IMR-90 (cell line): ENCODE measurements around the gene ZNF287. TPM values are rescaled to one million over a fixed set of nuclear protein-coding genes. Genes with fewer than 3 reads are reported as not detected.

Source experiments
- ATAC-seq: fragments of 200-7000 bp; cut with Tn5 transposase; 2 replicates; pipeline ENCODE4 v1.9.1; 2020; ENCODE audit warnings: low read depth, mild to moderate bottlenecking, moderate library complexity
- BruUV-seq: library from RNA; stranded (reverse); fragments of 400-500 nt; replicated peaks from 2 replicates; lab custom pipeline; 2021; lab: Mats Ljungman, UMichigan
- CTCF ChIA-PET: fragments of 300-600 bp; formaldehyde crosslinking; extraction: SDS; loops from one replicate; lab custom pipeline; 2021; ENCODE audit warnings: antibody characterized with exemption; lab: Yijun Ruan, JAX
- POLR2A ChIA-PET: fragments of 300-600 bp; sonication (Branson Sonifier 250); formaldehyde crosslinking; loops from one replicate; lab custom pipeline; 2022; ENCODE audit warnings: antibody characterized with exemption; ENCODE audit not compliant: unreplicated experiment; lab: Charles Lee
- DNase-seq: peaks from one replicate; pipeline ENCODE4 v3.0.0; 2013
- H2AFZ ChIP-seq: replicated peaks from 2 replicates; pipeline ENCODE3; 2013; ENCODE audit warnings: low read length, mild to moderate bottlenecking; ENCODE audit not compliant: poor library complexity
- H2AK5ac ChIP-seq: 2 replicates; pipeline ENCODE4 v1.6.1; 2013; ENCODE audit warnings: low read depth, low read length, inconsistent platforms
- H2AK9ac ChIP-seq: replicated peaks from 2 replicates; pipeline ENCODE3; 2013; ENCODE audit warnings: mild to moderate bottlenecking, low read depth, low read length, moderate library complexity; ENCODE audit not compliant: poor library complexity
- H2BK120ac ChIP-seq: 2 replicates; pipeline ENCODE4 v1.6.1; 2013; ENCODE audit warnings: low read depth, low read length, inconsistent platforms
- H2BK15ac ChIP-seq: 3 replicates; pipeline ENCODE4 v1.6.1; 2013; ENCODE audit warnings: low read depth, low read length, inconsistent platforms
- H2BK20ac ChIP-seq: 2 replicates; pipeline ENCODE4 v1.6.1; 2013; ENCODE audit warnings: low read depth, mild to moderate bottlenecking, inconsistent platforms, low read length, moderate library complexity
- H2BK5ac ChIP-seq: 2 replicates; pipeline ENCODE4 v1.6.1; 2013; ENCODE audit warnings: mild to moderate bottlenecking, low read depth, low read length, inconsistent platforms; ENCODE audit not compliant: poor library complexity, severe bottlenecking
- H3K14ac ChIP-seq: replicated peaks from 2 replicates; pipeline ENCODE4 v1.6.1; 2013; ENCODE audit warnings: low read depth, low read length, inconsistent platforms
- H3K18ac ChIP-seq: 2 replicates; pipeline ENCODE4 v1.6.1; 2013; ENCODE audit warnings: low read depth, low read length, control low read depth
- H3K23ac ChIP-seq: 2 replicates; pipeline ENCODE4 v1.6.1; 2013; ENCODE audit warnings: low read depth, low read length, inconsistent platforms
- H3K27ac ChIP-seq: 2 replicates; pipeline ENCODE4 v1.5.1; 2013; ENCODE audit warnings: mild to moderate bottlenecking, control low read depth, low read length; ENCODE audit not compliant: insufficient read depth
- H3K27me3 ChIP-seq: 2 replicates; pipeline ENCODE4 v1.6.1; 2013; ENCODE audit warnings: low read length; ENCODE audit not compliant: control insufficient read depth, insufficient read depth
- H3K36me3 ChIP-seq: 2 replicates; pipeline ENCODE4 v1.6.1; 2013; ENCODE audit warnings: low read length, mixed read lengths; ENCODE audit not compliant: control insufficient read depth, insufficient read depth
- H3K4ac ChIP-seq: 2 replicates; pipeline ENCODE4 v1.6.1; 2013; ENCODE audit warnings: low read depth, low read length, inconsistent platforms
- H3K4me1 ChIP-seq: 2 replicates; pipeline ENCODE4 v1.6.1; 2013; ENCODE audit warnings: low read length, mixed read lengths; ENCODE audit not compliant: control insufficient read depth, insufficient read depth
- H3K4me2 ChIP-seq: 2 replicates; pipeline ENCODE4 v1.6.1; 2013; ENCODE audit warnings: low read depth, mild to moderate bottlenecking, control low read depth, low read length, moderate library complexity
- H3K4me3 ChIP-seq: 2 replicates; pipeline ENCODE4 v1.5.1; 2013; ENCODE audit warnings: low read depth, mild to moderate bottlenecking, control low read depth, low read length, moderate library complexity; ENCODE audit not compliant: insufficient read depth
- H3K56ac ChIP-seq: 2 replicates; pipeline ENCODE4 v1.6.1; 2013; ENCODE audit warnings: low read length, inconsistent platforms; ENCODE audit not compliant: insufficient read depth; ENCODE audit errors: extremely low read depth
- H3K79me1 ChIP-seq, 2 experiments: 2 replicates each; pipeline ENCODE4 v1.6.1; 2013; ENCODE audit warnings: low read length in 2 of 2, inconsistent platforms in 1 of 2, low read depth in 1 of 2
- H3K9ac ChIP-seq: 2 replicates; pipeline ENCODE4 v1.6.1; 2013; ENCODE audit warnings: low read depth, low read length, control low read depth
- H3K9me1 ChIP-seq: 2 replicates; pipeline ENCODE4 v1.6.1; 2013; ENCODE audit warnings: low read length, inconsistent platforms; ENCODE audit not compliant: insufficient read depth
- H3K9me3 ChIP-seq: 2 replicates; pipeline ENCODE4 v1.6.1; 2013; ENCODE audit warnings: low read length; ENCODE audit not compliant: control insufficient read depth, insufficient read depth
- H4K20me1 ChIP-seq: 2 replicates; pipeline ENCODE4 v1.6.1; 2013; ENCODE audit warnings: low read length, inconsistent platforms; ENCODE audit not compliant: insufficient read depth
- H4K5ac ChIP-seq: 2 replicates; pipeline ENCODE4 v1.6.1; 2013; ENCODE audit warnings: mild to moderate bottlenecking, low read depth, low read length, control low read depth
- H4K8ac ChIP-seq, 2 experiments: 2 replicates each; pipeline ENCODE4 v1.6.1; 2013; ENCODE audit warnings: low read depth in 2 of 2, low read length in 2 of 2, control low read depth in 1 of 2, inconsistent platforms in 1 of 2
- H4K91ac ChIP-seq: 2 replicates; pipeline ENCODE4 v1.6.1; 2013; ENCODE audit warnings: low read depth, low read length, inconsistent platforms; ENCODE audit not compliant: insufficient read depth
- BHLHE40 ChIP-seq: fragments of 150-350 bp; IDR thresholded peaks from 2 replicates; pipeline ENCODE4 v1.6.1; 2016; ENCODE audit warnings: mild to moderate bottlenecking, low read depth, low read length
- CEBPB ChIP-seq: IDR thresholded peaks from 2 replicates; pipeline ENCODE4 v1.6.1; 2012; ENCODE audit warnings: low read depth, low read length, improper control_type of control experiment
- ELK1 ChIP-seq: fragments of 150-350 bp; IDR thresholded peaks from 2 replicates; pipeline ENCODE4 v1.6.1; 2016; ENCODE audit warnings: low read depth, mild to moderate bottlenecking, low read length, moderate library complexity, borderline replicate concordance
- FOS ChIP-seq: fragments of 150-350 bp; IDR thresholded peaks from 2 replicates; pipeline ENCODE4 v1.6.1; 2016; ENCODE audit warnings: low read depth, low read length
- MAFK ChIP-seq: IDR thresholded peaks from 2 replicates; pipeline ENCODE4 v1.6.1; 2012; ENCODE audit warnings: low read depth, low read length, improper control_type of control experiment
- MAZ ChIP-seq: IDR thresholded peaks from 2 replicates; pipeline ENCODE4 v1.6.1; 2012; ENCODE audit warnings: low read depth, mild to moderate bottlenecking, low read length, improper control_type of control experiment, moderate library complexity, borderline replicate concordance
- MXI1 ChIP-seq: IDR thresholded peaks from 2 replicates; pipeline ENCODE4 v1.6.1; 2012; ENCODE audit warnings: low read depth, mild to moderate bottlenecking, low read length, moderate library complexity, borderline replicate concordance
- NFE2L2 ChIP-seq: fragments of 150-350 bp; IDR thresholded peaks from 2 replicates; pipeline ENCODE4 v1.6.1; 2016; ENCODE audit warnings: low read depth, mild to moderate bottlenecking, low read length
- POLR2A ChIP-seq: IDR thresholded peaks from 2 replicates; pipeline ENCODE4 v1.6.1; 2012; ENCODE audit warnings: mild to moderate bottlenecking, low read depth, low read length
- RAD21 ChIP-seq: IDR thresholded peaks from 2 replicates; pipeline ENCODE4 v1.6.1; 2012; ENCODE audit warnings: low read length, improper control_type of control experiment
- RCOR1 ChIP-seq: IDR thresholded peaks from 2 replicates; pipeline ENCODE4 v1.6.1; 2012; ENCODE audit warnings: mild to moderate bottlenecking, low read length, improper control_type of control experiment; ENCODE audit not compliant: insufficient replicate concordance
- RFX5 ChIP-seq: IDR thresholded peaks from 2 replicates; pipeline ENCODE4 v1.8.0; 2012; ENCODE audit warnings: low read depth, mild to moderate bottlenecking, low read length, moderate library complexity
- USF2 ChIP-seq: fragments of 150-350 bp; IDR thresholded peaks from 2 replicates; pipeline ENCODE4 v1.6.1; 2017; ENCODE audit warnings: mild to moderate bottlenecking, antibody characterized with exemption, low read length, low read depth
- WGBS, 2 experiments: methylation state at CpG; one replicate each; pipeline versions ENCODE4 v1.1.5 to v1.1.7; 2013; ENCODE audit warnings: missing lambda C conversion rate in 2 of 2; ENCODE audit not compliant: insufficient read length in 1 of 2; ENCODE audit errors: extremely low coverage in 2 of 2; 5-methylcytosine and 5-hydroxymethylcytosine counted together
- dilution Hi-C: fragments of 300-500 bp; cut with HindIII; formaldehyde crosslinking; loops from one replicate; pipeline ENCODE4 v1.14.3; 2018; ENCODE audit warnings: low sequenced_read_pairs; ENCODE audit not compliant: unreplicated experiment
- in situ Hi-C: fragments of 300-500 bp; cut with MboI; formaldehyde crosslinking; loops from 3 replicates; pipeline ENCODE4 v1.14.3; 2019; ENCODE audit warnings: low sequenced_read_pairs, inconsistent platforms, mixed read lengths
- intact Hi-C: fragments of 100-400 bp; cut with micrococcal nuclease; formaldehyde crosslinking; loops from 2 replicates; pipeline ENCODE4 v1.10.0; 2022
- polyA plus RNA-seq, 3 experiments: library from polyadenylated mRNA; depleted of rRNA; stranded (reverse); fragments of >200 nt; gene quantifications; 2 replicates each; pipeline ENCODE4 v1.2.3, GENCODE V29; 2012; ENCODE audit warnings: low replicate concordance in 1 of 3
- total RNA-seq: library from RNA; depleted of rRNA; stranded (reverse); fragments of >200 nt; gene quantifications from 2 replicates; pipeline ENCODE4 v1.2.3, GENCODE V29; 2012

ZNF287 gene
- total and polyA plus RNA-seq, 2 of the 4 experiments (the other 2 are of a cell fraction), result 5.3 to 7.0 TPM

GRCh38 chr17:16569358-16569712 lies 331 bp upstream of the ZNF287 start:
- CTCF ChIA-PET, result no interaction called here
- no peak overlapping the region for H4K8ac ChIP-seq
- no peak overlapping the region for H2BK120ac ChIP-seq
- H3K9me3 ChIP-seq, result no peaks in the 10 kb centered on the region
- H3K56ac ChIP-seq, result no peak overlapping the region
- no peak overlapping the region for H2AK5ac ChIP-seq
- ATAC-seq, result no peak; the same call in 1 of the 2 replicates
- dilution Hi-C loops (no loop called here), in situ Hi-C loops (no loop called here), intact Hi-C loops (loop anchor here (1.0 kb wide), 1 partner anchor 28 kb away; no protein-coding TSS in a partner anchor)
- H2AK9ac ChIP-seq, result peak overlapping the region; percentile 93
- no peak overlapping the region for H4K91ac ChIP-seq
- H2BK20ac ChIP-seq, result no peak overlapping the region
- H3K23ac ChIP-seq, result no peak overlapping the region
- peak overlapping the region; percentile 61 for H3K4me2 ChIP-seq
- H4K5ac ChIP-seq, result no peak overlapping the region
- TF ChIP-seq ELK1, result no peak
- TF ChIP-seq RAD21, result no peak
- no peak for TF ChIP-seq POLR2A
- TF ChIP-seq MAFK, result no peak
- no peak for TF ChIP-seq RFX5
- TF ChIP-seq USF2, result no peak
- TF ChIP-seq NFE2L2, result no peak
- TF ChIP-seq BHLHE40, result no peak
- TF ChIP-seq CEBPB, result no peak
- TF ChIP-seq RCOR1, result no peak
- TF ChIP-seq FOS, result no peak
- TF ChIP-seq MAZ, result no peak
- no peak for TF ChIP-seq MXI1
- H2BK5ac ChIP-seq, result no peak overlapping the region
- H3K27ac ChIP-seq, result no peak overlapping the region
- peaks cover 5% of the 10 kb centered on the region; the same call in 1 of the 2 replicates for H3K9me1 ChIP-seq
- DNase-seq, result no peak
- H3K18ac ChIP-seq, result no peak overlapping the region
- peak overlapping the region; percentile 14; the same call in 1 of the 2 replicates for H3K4me3 ChIP-seq
- H2BK15ac ChIP-seq, result no peak overlapping the region
- H4K20me1 ChIP-seq, result no peaks in the 10 kb centered on the region
- no TSS peak for BruUV-seq
- H2AFZ ChIP-seq, result peak overlapping the region; percentile 100
- H3K4ac ChIP-seq, result no peak overlapping the region
- POLR2A ChIA-PET, result no interaction called here
- H3K9ac ChIP-seq, result no peak overlapping the region
- peaks cover 13 to 19% of the 10 kb centered on the region in 2 experiments for H3K79me1 ChIP-seq
- no peak overlapping the region for H3K14ac ChIP-seq
- H3K27me3 ChIP-seq, result peaks cover 5% of the 10 kb centered on the region; the same call in 1 of the 2 replicates
- no peaks in the 10 kb centered on the region for H3K4me1 ChIP-seq
- peaks cover 4% of the 10 kb centered on the region for H3K36me3 ChIP-seq
- 3% methylated on average over 5 of the region's 14 CpGs; no CpG with 5 or more reads in 1 of the 2 experiments for WGBS, 2 experiments
